ENCODE data around the gene PIRT. TPM values are rescaled to one million over a fixed set of nuclear protein-coding genes. Genes with fewer than 3 reads are reported as not detected.
"Not testable (repeated sequence)": the region's sequence is repeated elsewhere in the genome, so short reads cannot be mapped to it uniquely, and the experiment has no call there.

The PIRT gene
- total and polyA plus RNA-seq, 2 of the 8 experiments (the other 6 are each of a cell fraction or from before 2014, with no cell fraction given), result 0.03 TPM; not detected in 1

- H3K56ac ChIP-seq (replicated peaks; ENCODE audit: insufficient read length, low read depth, low read length); H2BK12ac ChIP-seq (ENCODE audit: low read depth, low read length); H2AK5ac ChIP-seq (ENCODE audit: low read depth, low read length); H2BK15ac ChIP-seq (ENCODE audit: low read length); H3K27ac ChIP-seq (ENCODE audit: low read depth, low read length); DNase-seq (ENCODE audit: low read depth in 1 of 2, low spot score in 2 of 2); H2AFZ ChIP-seq (ENCODE audit: low read length); H4K5ac ChIP-seq (ENCODE audit: insufficient read length, low read depth, low read length); H3K23me2 ChIP-seq (ENCODE audit: low read depth, low read length); H2BK120ac ChIP-seq (replicated peaks; ENCODE audit: low read depth, low read length); H3K9ac ChIP-seq (replicated peaks in 1 of 4; ENCODE audit: extremely low read depth in 1 of 4, low read depth in 3 of 4, low read length in 3 of 4); H3K4me2 ChIP-seq (ENCODE audit: insufficient read depth in 1 of 2, low read depth in 2 of 2, low read length in 2 of 2); H3K4me1 ChIP-seq (replicated peaks in 1 of 4; ENCODE audit: control insufficient read depth in 3 of 4, insufficient read depth in 4 of 4, low read length in 3 of 4); H3K18ac ChIP-seq (ENCODE audit: extremely low read depth, low read length); H2BK20ac ChIP-seq (ENCODE audit: low read length); H3K4me3 ChIP-seq (ENCODE audit: extremely low read depth in 1 of 4, insufficient read depth in 2 of 4, low read depth in 3 of 4, low read length in 4 of 4); POLR2A ChIA-PET (ENCODE audit: partially characterized antibody); H2BK5ac ChIP-seq (ENCODE audit: low read depth, low read length); H3K14ac ChIP-seq (ENCODE audit: insufficient read length); H4K20me1 ChIP-seq (replicated peaks in 1 of 2; ENCODE audit: control insufficient read depth in 1 of 2, insufficient read depth in 2 of 2, low read length in 2 of 2); H3K9me3 ChIP-seq (ENCODE audit: insufficient read depth in 2 of 2, low read depth in 1 of 2, low read length in 1 of 2); H4K8ac ChIP-seq (ENCODE audit: extremely low read depth, insufficient read depth, low read length); H3K23ac ChIP-seq (ENCODE audit: insufficient read length); H3K36me3 ChIP-seq (ENCODE audit: control insufficient read depth in 2 of 4, insufficient read depth in 4 of 4, low read length in 3 of 4); H3K79me2 ChIP-seq (ENCODE audit: control insufficient read depth in 1 of 2, insufficient read depth in 2 of 2, low read length in 2 of 2); H3K4ac ChIP-seq (replicated peaks; ENCODE audit: insufficient read length, low read depth, low read length); H4K91ac ChIP-seq (replicated peaks; ENCODE audit: insufficient read length, low read length); H3K27me3 ChIP-seq (replicated peaks in 1 of 4; ENCODE audit: control insufficient read depth in 3 of 4, extremely low read depth in 1 of 4, insufficient read depth in 3 of 4, low read length in 3 of 4); FAIRE-seq; H3K79me1 ChIP-seq (ENCODE audit: low read depth, low read length): not testable (repeated sequence)
- 0 out of 2 replicates have a peak, but pooled peaks have one; percentile 25 for TF ChIP-seq KDM1A (IDR thresholded peaks at IDR 0.05; ENCODE audit: borderline replicate concordance, low read length)
- 86% methylated on average over 2 of the region's 2 CpGs; no CpG with 5 or more reads in 1 of the 2 experiments for WGBS, 2 experiments (ENCODE audit: extremely low coverage in 1 of 2, insufficient coverage in 1 of 2, insufficient read length in 1 of 2, insufficient replicate concordance in 2 of 2, low coverage in 1 of 2, low lambda C conversion rate in 2 of 2, missing lambda C conversion rate in 1 of 2)
- CTCF ChIA-PET (ENCODE audit: partially characterized antibody), result interaction anchor here (0.9 to 1.2 kb wide), 2 partner anchors 274 to 391 kb away, joined by 3 to 4 read pairs; no protein-coding TSS in a partner anchor
These were observed 30.9 kb upstream of the PIRT start for GRCh38 chr17:10868744-10869143.

Data from H1 (cell line).